ENCODE measurements around the gene REV3L.

Gene REV3L

DNA sequence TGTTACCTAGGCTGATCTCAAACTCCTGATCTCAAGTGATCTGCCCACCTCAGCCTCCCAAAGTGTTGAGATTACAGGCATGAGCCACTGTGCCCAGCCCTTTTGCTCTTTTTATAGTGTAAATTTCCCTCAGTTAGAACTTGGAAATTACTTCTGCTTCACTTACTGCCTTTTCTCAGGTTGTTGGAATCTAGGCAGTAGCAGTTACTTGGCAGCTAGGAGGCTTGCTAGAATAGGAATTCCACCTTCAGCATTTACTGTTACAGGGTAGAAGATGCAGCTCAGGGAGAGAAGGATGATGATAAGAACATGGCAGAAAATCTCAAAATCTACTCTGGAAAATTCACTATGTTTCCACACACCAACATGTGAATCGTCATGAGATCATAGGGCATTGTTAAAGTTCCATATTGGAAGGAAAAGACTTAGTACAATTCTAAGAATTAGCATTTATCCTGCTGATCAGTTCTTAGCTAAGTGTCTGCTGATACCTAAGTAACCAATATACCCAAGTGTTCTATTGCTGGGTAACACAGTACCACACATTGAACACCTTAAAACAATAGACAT is 213.5 kb downstream of the REV3L start:
- Mint-ChIP-seq H3K36me3 (ENCODE audit: low read depth) (peaks cover 93% of the 10 kb centered on the region), H3K9me3 (peaks cover 34% of the 10 kb centered on the region), H3K27me3 (ENCODE audit: low read depth, poor library complexity) (peaks cover 3% of the 10 kb centered on the region), H3K4me3 (no peak overlapping the region), H3K27ac (no peak overlapping the region), H3K4me1 (no peaks in the 10 kb centered on the region)
- TF ChIP-seq, protein P1, sequence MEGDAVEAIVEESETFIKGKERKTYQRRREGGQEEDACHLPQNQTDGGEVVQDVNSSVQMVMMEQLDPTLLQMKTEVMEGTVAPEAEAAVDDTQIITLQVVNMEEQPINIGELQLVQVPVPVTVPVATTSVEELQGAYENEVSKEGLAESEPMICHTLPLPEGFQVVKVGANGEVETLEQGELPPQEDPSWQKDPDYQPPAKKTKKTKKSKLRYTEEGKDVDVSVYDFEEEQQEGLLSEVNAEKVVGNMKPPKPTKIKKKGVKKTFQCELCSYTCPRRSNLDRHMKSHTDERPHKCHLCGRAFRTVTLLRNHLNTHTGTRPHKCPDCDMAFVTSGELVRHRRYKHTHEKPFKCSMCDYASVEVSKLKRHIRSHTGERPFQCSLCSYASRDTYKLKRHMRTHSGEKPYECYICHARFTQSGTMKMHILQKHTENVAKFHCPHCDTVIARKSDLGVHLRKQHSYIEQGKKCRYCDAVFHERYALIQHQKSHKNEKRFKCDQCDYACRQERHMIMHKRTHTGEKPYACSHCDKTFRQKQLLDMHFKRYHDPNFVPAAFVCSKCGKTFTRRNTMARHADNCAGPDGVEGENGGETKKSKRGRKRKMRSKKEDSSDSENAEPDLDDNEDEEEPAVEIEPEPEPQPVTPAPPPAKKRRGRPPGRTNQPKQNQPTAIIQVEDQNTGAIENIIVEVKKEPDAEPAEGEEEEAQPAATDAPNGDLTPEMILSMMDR (IDR thresholded peaks at IDR 0.05) = no peak
- DNase-seq = no peak

DNA sequence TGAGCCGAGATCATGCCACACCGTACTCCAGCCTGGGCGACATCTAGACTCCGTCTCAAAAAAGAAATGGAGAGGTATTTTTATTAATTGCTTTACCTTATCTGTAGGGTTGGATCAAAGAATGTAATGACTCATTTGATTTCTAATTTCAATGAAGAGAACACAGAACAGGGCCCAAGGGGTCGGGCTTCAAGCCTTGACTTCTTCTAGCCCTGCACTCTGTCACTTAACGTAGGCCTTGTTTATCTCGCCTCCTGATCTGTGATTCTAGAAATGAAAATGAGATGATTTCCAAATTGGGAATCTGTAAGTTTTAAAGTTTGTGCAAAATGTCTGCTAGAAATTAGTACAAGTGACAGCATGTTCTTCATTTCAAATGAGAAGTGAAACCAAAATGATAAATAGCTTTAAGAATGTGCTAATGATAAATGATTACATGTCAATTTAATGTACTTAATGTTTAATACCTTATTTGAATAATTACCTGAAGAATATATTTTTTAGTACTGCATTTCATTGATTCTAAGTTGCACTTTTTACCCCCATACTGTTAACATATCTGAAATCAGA is 215.2 kb downstream of the REV3L start:
- no peak for DNase-seq
- peaks cover 17% of the 10 kb centered on the region for H3K9me3 Mint-ChIP-seq
- peaks cover 89% of the 10 kb centered on the region for H3K36me3 Mint-ChIP-seq (ENCODE audit: low read depth)
- H3K4me1 Mint-ChIP-seq = no peaks in the 10 kb centered on the region
- H3K27ac Mint-ChIP-seq = no peak overlapping the region
- TF ChIP-seq, protein P1 (IDR thresholded peaks at IDR 0.05) = no peak
- H3K27me3 Mint-ChIP-seq (ENCODE audit: low read depth, poor library complexity) = peaks cover 3% of the 10 kb centered on the region
- H3K4me3 Mint-ChIP-seq = no peak overlapping the region

DNA sequence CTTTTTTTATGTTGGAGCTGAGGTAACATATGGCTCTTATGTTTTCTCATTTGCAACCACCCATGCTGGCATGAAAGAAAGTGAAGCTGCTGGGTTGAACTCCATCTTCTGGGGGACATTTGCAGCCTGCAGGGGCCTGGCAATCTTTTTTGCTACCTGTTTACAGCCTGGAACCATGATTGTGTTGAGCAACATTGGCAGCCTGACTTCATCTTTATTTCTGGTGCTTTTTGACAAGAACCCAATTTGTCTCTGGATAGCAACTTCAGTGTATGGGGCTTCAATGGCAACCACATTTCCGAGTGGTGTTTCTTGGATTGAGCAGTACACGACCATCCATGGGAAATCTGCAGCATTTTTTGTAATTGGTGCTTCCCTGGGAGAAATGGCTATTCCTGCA is 216.7 kb downstream of the REV3L start:
- peaks cover 89% of the 10 kb centered on the region for H3K36me3 Mint-ChIP-seq (ENCODE audit: low read depth)
- DNase-seq = no peak
- peaks cover under 1% of the 10 kb centered on the region for H3K4me1 Mint-ChIP-seq
- H3K27ac Mint-ChIP-seq = no peak overlapping the region
- peaks cover 3% of the 10 kb centered on the region for H3K27me3 Mint-ChIP-seq (ENCODE audit: low read depth, poor library complexity)
- TF ChIP-seq, protein P1 (IDR thresholded peaks at IDR 0.05) = no peak
- peaks cover 11% of the 10 kb centered on the region for H3K9me3 Mint-ChIP-seq
- H3K4me3 Mint-ChIP-seq = no peak overlapping the region

DNA sequence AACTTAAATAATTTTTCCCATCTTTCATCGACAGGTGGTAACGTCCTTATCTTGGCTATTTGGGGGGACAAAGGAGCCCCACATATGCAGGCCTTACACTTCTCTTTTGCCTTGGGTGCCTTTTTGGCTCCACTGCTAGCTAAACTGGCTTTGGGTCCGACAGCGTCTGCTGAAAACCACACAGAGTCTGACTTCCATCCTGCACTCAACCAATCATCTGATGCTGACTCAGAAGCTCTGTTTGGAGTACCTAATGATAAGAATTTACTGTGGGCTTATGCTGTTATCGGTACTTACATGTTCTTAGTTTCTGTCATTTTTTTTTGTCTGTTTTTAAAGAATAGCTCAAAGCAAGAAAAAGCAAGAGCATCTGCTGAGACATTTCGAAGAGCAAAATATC is 217.2 kb downstream of the REV3L start:
- peaks cover 5% of the 10 kb centered on the region for H3K4me1 Mint-ChIP-seq

DNA sequence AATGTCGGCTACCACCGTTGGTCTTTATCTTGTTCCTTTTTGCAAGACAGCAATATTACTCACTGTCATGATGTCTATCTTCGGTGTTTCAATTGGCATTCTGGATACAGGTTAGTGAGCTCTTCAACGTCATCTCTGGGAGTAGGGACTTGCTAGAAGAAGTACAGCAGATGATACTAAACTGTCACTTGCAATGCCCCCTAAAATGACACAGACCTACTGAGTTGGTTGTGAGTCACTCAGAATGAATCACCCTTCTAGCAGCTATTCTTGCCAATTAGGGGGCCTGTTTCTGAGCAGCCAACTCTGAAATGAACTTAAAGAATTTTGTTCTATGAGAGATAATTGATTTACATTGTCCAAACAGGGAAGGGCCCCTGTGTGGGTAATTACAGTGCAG is 219.2 kb downstream of the REV3L start:
- no peaks in the 10 kb centered on the region for H3K9me3 Mint-ChIP-seq
- no peak for DNase-seq
- H3K27me3 Mint-ChIP-seq (ENCODE audit: low read depth, poor library complexity) = no peaks in the 10 kb centered on the region
- H3K4me3 Mint-ChIP-seq = no peak overlapping the region
- H3K36me3 Mint-ChIP-seq (ENCODE audit: low read depth) = peaks cover 71% of the 10 kb centered on the region
- H3K4me1 Mint-ChIP-seq = peaks cover 15% of the 10 kb centered on the region
- no peak overlapping the region for H3K27ac Mint-ChIP-seq
- TF ChIP-seq, protein P1 (IDR thresholded peaks at IDR 0.05) = no peak

More for the DNA sequence above, 217.2 kb downstream of the REV3L start:
- TF ChIP-seq, protein P1 (IDR thresholded peaks at IDR 0.05) = no peak
- Mint-ChIP-seq H3K36me3 (ENCODE audit: low read depth) (peaks cover 89% of the 10 kb centered on the region), H3K4me3 (no peak overlapping the region), H3K27ac (no peak overlapping the region), H3K9me3 (peaks cover 11% of the 10 kb centered on the region), H3K27me3 (ENCODE audit: low read depth, poor library complexity) (peaks cover 3% of the 10 kb centered on the region)
- DNase-seq = no peak

All from nephron progenitor cell (in vitro differentiated cells).